Epithelial cell of prostate (primary cell): ENCODE data around the gene METAP1.
"Not testable (repeated sequence)": the region's sequence is repeated elsewhere in the genome, so short reads cannot be mapped to it uniquely, and the experiment has no call there.

Experiments used
- DNase-seq: peaks from one replicate; pipeline ENCODE4 v3.0.0-alpha.2; 2011; ENCODE audit warnings: low read depth, low spot score
- H3K27ac ChIP-seq: fragments of 450-650 bp; 2 replicates; pipeline ENCODE4 v1.5.1; 2017; ENCODE audit warnings: mild to moderate bottlenecking

METAP1 gene

DNA sequence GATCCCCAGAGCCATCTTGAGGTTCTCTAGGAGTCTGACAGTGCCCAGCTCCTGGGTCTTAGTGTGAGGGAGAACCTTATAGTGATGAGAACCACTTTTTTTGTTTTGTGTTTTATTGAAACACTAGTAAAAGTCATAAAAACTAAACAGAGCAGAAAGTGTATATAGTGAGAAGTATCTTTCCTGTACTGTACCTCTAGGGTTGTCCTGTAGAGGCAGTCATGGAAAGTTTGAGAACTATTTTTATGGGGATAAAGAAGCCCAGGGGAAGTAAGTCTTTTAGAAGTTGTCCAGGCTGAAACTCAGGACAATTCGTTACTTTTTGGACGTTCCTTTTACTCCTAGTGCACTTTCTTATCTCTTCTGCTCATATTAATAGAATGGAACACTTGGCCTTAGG is 52.2 kb downstream of the METAP1 start:
- no peak for DNase-seq
- H3K27ac ChIP-seq = no peak overlapping the region

DNA sequence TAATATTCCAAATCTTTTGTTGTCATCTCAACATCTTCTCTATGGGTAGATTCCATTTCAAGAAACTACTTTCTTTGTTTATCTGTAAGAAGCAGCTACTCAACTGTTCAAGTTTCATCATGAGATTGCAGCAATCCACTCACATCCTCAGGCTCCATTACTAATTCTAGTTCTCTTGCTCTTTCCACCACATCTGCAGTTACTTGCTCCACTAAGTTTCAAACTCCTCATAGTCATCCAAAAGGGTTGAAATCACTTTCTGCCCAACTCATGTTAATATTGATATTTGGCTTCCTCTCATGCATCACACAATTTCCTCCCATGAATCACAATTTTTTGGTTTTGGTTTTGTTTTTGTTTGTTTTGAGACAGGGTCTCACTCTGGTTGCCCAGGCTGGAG is 57.4 kb downstream of the METAP1 start:
- H3K27ac ChIP-seq = no peak overlapping the region
- DNase-seq = no peak

DNA sequence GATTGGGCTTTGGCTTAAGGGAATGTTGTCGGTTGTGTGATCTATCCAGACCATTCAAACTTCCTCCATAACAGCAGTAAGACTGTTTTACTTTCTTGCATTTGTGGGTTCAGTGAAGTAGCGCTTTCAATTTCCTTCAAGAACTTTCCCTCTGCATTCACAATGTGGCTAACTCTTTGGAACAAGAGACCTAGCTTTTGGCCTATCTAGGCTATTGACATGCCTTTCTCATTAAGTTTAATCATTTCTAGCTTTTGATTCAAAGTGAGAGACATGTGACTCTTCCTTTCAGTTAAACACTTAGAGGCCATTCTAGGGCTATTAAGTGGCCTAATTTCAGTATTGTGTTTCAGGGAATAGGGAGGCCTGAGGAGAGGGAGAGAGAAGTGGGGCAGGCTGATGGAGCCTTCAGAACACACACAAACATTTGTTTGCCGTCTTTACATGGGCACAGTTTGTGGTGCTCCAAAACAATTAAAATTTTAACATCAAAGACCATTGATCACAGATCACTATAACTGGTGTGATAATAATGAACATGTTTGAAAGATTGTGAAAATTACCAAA is 59.0 kb downstream of the METAP1 start:
- DNase-seq = no peak

DNA sequence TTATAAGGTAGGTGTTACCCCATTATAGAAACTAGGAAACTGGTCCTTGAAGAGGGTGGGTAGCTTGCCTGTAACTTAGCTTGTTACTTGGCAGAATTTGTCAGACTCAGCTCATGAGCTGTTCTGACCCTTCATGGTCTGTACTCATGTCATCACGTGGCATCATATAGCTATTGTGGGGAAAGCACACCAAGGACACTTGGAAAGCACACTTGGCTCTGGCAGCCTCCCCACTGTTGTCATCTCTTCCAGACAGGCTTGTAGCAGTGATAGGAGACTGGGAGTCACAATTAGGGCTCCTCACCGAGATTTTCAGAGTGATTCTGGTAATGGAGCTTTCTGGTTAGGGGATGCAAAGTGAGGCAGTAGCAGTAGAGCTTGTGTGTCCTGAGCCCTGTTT is 62.7 kb downstream of the METAP1 start:
- H3K27ac ChIP-seq = peak overlapping the region; percentile 83

More for the DNA sequence above, 59.0 kb downstream of the METAP1 start:
- H3K27ac ChIP-seq = no peak overlapping the region

DNA sequence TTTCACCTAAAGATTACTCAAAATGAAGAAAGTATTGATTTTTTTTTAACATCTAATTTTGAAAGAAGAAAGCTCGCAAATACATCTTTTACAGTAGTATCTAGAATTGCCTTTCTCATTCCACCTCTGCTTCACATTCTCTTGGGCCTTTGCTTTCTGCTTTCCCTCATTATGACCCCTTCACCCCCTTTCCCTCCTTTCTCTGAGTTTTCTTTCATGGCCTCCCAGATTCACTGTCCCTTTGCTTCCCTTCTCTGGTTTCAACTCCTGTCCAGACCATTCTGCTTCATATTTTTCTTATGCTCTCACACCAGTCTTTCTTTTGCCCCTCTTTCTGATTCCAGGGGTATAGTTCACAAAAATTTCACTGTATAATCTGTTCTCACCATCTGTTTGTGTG is 64.0 kb downstream of the METAP1 start:
- H3K27ac ChIP-seq = peak overlapping the region; percentile 83
- DNase-seq = no peak

More for the DNA sequence above, 62.7 kb downstream of the METAP1 start:
- DNase-seq = no peak

DNA sequence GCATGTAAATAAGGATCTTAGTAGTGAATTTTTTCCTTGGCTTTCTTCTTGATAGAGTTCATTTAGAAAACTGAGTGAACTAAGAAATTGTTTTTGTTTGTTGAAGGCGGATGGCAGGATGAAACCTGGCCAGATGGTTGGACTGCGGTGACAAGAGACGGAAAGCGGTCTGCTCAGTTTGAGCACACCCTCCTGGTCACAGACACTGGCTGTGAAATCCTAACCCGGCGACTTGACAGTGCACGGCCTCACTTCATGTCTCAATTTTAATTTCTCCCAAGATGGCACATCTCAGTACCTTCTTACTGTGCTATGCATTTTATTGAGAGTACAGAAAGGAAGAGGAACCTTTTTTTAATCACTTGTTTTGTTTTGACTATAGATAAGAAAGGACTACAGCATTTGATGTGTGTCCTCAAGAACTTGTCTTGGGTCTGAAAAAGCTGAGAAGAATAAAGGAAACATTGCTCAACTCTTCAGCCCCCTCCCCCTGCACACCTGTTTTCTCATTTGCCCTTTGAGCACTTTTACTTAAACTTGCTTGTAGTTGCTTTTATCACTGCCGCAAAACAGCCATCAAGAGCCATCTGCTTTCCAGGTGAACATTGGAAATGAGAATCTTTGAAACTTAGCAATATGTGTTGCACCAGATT is 65.7 kb downstream of the METAP1 start:
- DNase-seq = no peak
- H3K27ac ChIP-seq = peak overlapping the region; percentile 83

DNA sequence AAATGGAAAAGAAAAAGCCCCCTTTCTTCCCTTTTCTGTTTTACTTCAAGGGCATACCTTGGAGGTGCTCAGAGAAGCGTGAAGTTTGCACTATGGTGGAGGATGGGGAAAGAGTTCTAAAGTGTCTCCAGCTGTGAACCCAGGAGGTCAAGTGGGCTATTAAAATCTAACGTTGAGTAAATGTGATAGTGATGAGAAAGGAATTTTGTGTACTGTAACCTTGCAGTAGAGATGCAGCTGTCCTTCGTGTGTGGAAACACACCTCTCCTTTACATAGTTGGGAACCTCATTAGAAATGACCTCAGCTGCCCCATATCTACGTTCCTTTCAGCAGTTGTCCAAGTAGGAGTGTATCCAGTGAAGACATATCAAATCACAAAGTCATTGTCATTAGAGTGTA is 66.6 kb downstream of the METAP1 start:
- no peak overlapping the region for H3K27ac ChIP-seq
- no peak for DNase-seq

DNA sequence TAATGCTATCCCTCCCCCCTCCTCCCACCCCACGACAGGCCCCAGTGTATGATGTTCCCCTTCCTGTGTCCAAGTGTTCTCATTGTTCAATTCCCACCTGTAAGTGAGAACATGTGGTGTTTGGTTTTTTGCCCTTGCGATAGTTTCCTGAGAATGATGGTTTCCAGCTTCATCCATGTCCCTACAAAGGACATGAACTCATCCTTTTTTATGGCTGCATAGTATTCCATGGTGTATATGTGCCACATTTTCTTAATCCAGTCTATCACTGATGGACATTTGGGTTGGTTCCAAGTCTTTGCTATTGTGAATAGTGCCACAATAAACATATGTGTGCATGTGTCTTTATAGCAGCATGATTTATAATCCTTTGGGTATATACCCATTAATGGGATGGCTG is 70.0 kb downstream of the METAP1 start:
- not testable (repeated sequence) for DNase-seq, H3K27ac ChIP-seq

DNA sequence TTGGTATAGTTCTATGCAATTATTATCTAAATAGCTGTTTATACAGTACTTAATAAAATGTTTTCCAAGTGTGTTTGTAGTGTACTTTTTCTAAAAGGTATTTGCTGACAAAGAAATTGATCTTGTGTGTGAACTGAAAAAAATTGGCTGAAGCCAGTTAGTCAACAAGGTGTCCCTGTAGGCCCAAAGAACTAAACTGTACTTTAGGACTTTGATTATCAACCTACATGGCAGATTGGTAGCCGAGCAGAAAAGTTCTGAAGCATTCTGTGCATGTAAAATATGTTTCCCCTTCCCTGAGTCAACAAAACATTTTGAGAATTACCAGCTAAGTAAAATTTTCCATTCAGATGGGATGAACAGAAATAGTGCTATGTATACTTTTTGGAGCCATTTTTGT is 72.1 kb downstream of the METAP1 start:
- DNase-seq = no peak
- H3K27ac ChIP-seq = no peak overlapping the region

DNA sequence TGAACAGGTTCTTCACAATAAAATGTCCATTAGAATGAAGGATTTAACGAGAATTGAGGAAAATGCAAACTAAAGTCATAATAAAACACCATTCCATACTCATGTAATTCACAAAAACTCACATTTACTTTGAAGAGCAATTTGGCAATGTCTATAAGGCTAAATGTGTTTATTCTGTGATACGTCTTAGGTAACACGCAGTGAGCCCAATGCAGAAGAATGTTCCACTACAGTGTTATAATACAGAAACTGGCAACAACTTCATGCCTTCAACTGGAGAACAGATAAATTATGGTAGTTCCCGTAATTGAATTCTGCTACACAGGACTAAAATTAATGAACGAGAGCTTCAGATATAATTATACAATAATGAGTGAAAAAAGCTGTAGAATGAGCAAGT is 75.6 kb downstream of the METAP1 start:
- DNase-seq = no peak
- H3K27ac ChIP-seq = no peak overlapping the region

DNA sequence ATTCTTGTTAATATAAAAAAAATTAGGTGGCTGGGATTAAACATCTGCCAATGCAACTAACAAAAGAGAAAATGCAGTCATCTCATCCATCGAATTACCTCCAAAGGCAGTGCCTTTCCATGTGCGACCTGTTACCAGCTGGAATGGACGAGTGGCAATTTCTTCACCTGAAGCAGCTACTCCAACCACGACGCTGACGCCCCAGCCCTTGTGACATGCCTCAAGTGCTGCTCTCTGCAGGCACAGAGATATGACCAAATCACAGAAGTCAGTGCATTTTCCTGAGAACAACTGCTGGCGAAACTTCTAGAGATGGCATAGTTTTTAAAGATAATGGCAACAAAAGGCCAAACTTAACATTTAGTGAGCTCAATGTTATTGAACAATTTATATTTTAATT is 79.3 kb downstream of the METAP1 start:
- DNase-seq = no peak

DNA sequence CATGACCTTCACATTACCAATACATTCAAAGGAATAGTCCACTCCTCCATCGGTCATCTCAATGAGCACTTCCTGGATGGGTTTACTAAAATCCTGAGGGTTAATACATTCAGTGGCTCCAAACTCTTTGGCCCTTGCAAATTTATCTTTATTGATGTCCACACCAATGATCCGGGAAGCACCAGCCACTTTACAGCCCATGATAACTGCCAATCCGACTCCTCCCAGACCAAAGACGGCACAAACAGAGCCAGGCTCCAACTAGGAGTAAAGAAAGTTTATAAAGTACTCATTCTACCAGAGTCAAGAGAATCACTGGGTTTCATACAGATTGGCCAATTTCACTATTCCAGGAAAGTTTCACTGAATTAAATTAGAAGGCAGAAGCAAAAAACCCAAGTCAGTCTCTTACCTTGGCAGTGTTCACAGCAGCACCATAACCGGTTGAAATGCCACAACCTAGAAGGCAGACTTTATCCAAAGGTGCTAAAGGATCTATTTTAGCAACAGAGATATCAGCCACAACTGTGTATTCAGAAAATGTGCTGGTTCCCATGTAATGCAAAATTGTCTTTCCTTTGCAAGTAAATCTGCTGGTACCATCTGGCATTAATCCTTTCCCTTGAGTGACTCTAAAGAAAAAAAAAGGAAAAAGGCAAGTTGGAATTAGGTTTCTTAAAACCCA is 80.9 kb downstream of the METAP1 start:
- H3K27ac ChIP-seq = no peak overlapping the region
- DNase-seq = no peak

More for the DNA sequence above, 79.3 kb downstream of the METAP1 start:
- H3K27ac ChIP-seq = no peak overlapping the region

DNA sequence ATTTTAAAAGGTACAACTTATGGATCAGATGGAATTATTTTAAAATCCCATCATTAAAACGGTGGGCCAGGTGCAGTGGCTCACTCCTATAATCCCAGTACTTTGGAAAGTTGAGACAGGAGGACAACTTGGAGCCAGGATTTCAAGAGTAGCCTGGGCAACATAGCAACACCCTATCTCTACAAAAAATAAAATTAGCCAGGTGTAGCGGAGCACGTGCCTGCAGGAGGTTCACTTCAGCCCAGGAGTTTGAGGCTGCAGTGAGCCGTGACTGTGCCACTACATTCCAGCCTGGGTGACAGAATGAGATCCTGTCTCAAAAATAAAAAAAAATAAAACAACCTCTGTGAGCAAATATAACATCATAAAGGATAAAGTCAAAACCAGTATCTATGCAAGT is 81.7 kb downstream of the METAP1 start:
- no peak overlapping the region for H3K27ac ChIP-seq
- no peak for DNase-seq

DNA sequence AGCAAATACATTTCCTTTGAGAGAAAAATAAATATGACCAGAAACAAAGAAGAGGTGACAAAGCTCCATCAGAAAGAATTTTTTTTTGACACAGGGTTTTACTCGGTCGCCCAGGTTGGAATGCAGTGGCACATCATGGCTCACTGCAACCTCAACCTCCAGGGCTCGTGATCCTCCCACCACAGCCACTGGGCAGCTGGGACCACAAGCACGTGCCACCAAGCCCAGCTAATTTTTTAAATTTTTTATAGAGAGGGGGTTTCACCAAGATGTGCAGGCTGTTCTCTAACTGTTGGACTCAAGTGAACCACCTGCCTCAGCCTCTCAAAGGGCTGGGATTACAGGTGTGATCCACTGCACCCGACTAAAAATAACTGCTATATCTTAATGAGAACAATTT is 82.8 kb downstream of the METAP1 start:
- no peak for DNase-seq
- H3K27ac ChIP-seq = no peak overlapping the region

DNA sequence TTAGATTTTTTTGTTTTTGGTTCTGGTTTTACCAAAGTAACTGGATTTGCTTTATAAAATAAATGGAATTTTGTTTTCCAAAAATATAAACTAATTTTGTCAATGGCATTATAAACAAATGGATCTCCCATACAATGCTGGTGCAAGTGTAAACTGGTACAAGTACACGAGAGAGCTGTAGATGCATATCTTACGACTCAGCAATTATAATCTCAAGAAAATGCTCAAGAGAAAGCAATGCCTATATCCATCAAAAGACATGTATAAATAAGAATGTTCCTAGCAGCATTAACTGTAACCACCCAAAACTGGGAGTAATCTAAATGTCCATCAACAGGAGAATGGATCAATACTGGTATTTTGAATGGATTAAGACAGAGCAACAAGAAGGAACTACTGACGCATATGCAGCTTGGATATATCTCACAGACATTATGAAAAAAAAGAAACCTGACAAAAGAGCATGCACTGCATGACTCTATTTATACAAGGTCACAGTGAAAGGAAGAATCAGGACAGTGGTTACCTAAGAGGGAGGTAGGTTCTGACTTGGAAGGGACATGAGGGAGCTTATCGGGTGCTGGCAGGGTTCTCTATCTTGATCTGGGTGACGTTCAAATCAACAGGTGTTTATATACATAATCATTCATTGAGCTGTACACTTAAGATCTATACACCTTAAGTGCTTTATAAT is 83.6 kb downstream of the METAP1 start:
- H3K27ac ChIP-seq = no peak overlapping the region
- no peak for DNase-seq

DNA sequence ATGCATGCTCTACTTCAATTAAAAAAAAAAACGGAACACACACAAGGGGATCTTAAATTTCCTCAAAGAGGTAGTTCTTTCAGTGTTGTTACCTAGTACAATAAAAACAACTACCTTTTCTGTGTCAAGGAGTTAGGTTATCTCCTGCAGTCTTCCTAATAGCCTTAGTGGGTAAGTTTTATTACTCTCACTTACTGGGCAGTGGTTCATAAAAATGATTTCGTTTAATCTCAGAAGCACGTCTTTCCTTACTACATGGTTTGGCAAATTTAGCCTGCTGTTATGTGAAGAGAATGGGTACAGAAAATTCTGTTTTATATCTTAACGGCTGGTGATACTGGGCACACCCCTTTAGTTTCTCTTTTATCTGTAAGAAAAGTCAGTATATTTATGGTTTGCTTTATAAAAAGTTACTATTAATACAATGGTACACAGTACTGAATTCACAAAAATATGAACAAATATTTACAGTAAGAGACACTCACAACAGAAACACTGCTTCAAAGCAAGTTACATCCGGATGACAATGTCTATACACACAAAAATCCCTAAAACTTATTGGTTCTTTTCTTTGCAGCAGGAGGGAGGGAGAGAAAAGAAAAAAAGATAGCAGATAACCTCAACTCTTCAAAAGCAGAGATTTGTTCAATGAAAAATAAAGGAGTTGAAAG is 84.2 kb downstream of the METAP1 start:
- H3K27ac ChIP-seq = no peak overlapping the region
- DNase-seq = no peak

DNA sequence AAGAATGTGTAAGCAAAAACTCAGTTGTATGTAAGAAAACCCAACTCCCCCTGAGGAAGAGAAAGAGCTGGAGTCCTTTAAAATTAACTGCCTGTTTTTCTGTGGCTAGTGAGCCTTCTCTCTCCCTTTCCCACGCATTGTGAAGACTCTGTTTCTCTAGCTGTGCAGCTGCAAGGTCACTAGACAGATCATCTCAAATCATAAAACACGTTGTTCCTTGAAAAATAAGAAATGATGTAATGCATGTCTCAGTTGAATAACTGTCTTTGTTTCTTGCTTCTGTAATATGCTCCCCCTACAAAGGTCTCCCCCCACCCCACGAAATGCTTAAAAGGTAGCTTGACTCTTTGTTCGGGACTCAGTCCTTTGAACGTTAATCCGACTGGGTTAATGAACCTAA is 85.3 kb downstream of the METAP1 start:
- DNase-seq, H3K27ac ChIP-seq: not testable (repeated sequence)

DNA sequence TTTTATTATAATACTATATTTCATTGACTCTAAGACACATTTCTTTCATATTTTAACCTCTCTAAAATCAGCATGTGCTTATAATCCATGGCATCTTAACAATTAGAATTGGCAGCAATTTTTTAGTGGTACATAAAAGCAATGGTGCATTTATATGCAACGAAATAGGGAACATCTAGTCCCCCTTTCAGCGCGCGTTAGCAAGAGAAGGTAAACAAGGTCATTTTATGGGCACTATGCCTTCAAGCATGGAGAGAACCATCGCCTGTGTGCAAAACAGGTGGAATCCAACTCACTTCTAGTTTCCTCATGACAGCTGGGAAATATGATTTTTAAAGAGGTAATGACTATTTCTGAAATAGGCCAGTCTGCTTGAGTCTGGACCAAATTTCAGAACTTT is 86.7 kb downstream of the METAP1 start:
- DNase-seq = no peak

DNA sequence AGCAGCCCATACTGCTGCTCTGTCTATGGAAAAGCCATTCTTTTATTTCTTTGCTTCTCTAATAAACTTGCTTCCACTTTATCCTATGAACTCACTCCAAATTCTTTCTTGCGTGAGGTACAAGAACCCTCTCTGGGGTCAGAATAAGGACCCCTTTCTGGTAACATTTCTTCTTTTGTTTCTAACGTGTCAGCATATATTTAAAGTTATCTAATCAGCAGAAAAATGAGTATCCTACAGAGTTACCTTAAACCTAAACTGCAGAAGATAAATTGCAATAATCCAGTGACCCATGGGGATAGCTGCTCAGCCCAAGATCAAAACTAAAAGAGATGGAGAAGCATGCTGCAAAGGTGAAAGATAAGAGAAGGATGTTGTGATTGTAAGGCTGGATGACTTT is 89.1 kb downstream of the METAP1 start:
- no peak overlapping the region for H3K27ac ChIP-seq
- DNase-seq = no peak

More for the DNA sequence above, 86.7 kb downstream of the METAP1 start:
- no peak overlapping the region for H3K27ac ChIP-seq

DNA sequence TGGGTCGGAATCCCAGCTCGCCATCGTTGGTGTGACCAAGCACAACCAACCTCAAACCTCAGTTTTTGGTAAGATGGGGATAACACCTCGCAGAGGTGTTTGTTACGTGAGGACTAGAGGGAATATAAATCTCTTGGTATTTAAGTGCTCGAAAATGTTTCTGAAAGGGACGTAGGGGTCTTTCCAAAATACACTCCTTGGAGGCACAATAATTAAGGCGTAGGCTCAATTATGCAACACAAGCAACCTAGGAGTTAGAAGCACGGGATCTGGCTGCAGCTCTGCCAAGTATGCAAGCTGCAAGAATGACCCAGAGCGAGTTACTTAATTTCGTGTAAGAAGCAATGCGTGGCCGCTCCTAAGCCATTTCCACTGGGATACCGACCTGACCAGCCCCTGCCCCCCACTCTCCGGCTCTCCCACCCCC is 92.5 kb downstream of the METAP1 start:
- H3K27ac ChIP-seq = peak overlapping the region; percentile 94

More for the DNA sequence above, 92.5 kb downstream of the METAP1 start:
- DNase-seq = peak; percentile 14
